22Rv1 (cell line): ENCODE measurements around the gene CSGALNACT2.

Experiments
- CTCF ChIP-seq: fragments of 450-650 bp; IDR thresholded peaks from 2 replicates; pipeline ENCODE4 v1.5.1; 2017; ENCODE audit warnings: mild to moderate bottlenecking
- ZFX ChIP-seq: fragments of 450-650 bp; IDR thresholded peaks from 2 replicates; pipeline ENCODE4 v1.6.1; 2017; ENCODE audit warnings: antibody characterized with exemption, borderline replicate concordance

GRCh38 chr10:43111101-43111500 is 27.1 kb upstream of the CSGALNACT2 start:
- TF ChIP-seq CTCF, result no peak
- TF ChIP-seq ZFX, result no peak
